ENCODE data around the gene CIAO2B. TPM values are rescaled to one million over a fixed set of nuclear protein-coding genes. Genes with fewer than 3 reads are reported as not detected.
"Not testable (repeated sequence)": the region's sequence is repeated elsewhere in the genome, so short reads cannot be mapped to it uniquely, and the experiment has no call there.

CIAO2B gene
- polyA plus RNA-seq, 3 donors = 121 to 140 (median 132) TPM

DNA sequence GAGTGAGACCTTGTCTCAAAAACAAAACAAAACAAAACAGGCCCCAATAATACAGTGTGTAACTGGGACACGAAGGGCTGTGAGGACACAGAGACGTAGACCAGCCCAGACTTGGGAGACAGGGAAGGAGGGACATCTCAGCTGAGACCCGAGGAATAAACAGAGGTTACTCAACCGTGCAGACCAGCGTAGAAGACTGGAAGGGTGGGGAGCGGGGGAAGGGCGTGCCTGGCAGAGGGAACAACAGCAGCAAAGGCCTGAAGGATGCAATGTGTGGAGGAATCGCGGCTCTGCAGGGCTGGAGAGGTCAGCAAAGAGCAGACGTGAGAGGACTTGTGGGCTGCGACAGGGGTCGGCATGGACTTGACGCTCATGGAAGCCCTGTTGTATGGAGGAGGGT lies 42.5 kb upstream of the CIAO2B start:
- H3K4me1 ChIP-seq (ENCODE audit: control insufficient read depth in 1 of 2, insufficient read depth in 2 of 2, low read length in 2 of 2) = no peaks in the 10 kb centered on the region
- H3K79me2 ChIP-seq (ENCODE audit: insufficient read depth, low read length) = no peaks in the 10 kb centered on the region
- H3K36me3 Mint-ChIP-seq = no peaks in the 10 kb centered on the region
- no peak for TF ChIP-seq CTCF (IDR thresholded peaks at IDR 0.05)
- H3K9me3 Mint-ChIP-seq = no peaks in the 10 kb centered on the region
- no peak overlapping the region for H3K27ac ChIP-seq (ENCODE audit: low read depth in 1 of 2, low read length in 2 of 2)
- intact Hi-C loops (cut with micrococcal nuclease) = loop anchor here (2.0 kb wide), 1 partner anchor 178 kb away; no protein-coding TSS in a partner anchor
- WGBS (ENCODE audit: insufficient coverage) = 54% methylated on average over 13 of the region's 13 CpGs
- no peak for DNase-seq
- no peak overlapping the region for H3K9ac ChIP-seq (ENCODE audit: insufficient read depth, low read length, poor library complexity, severe bottlenecking)
- H2AFZ ChIP-seq (ENCODE audit: insufficient read depth, low read depth, low read length, poor library complexity, severe bottlenecking) = no peak overlapping the region
- H3K4me3 Mint-ChIP-seq = no peak overlapping the region
- no peaks in the 10 kb centered on the region for H3K36me3 ChIP-seq (replicated peaks in 1 of 2; ENCODE audit: control insufficient read depth in 1 of 2, insufficient read depth in 2 of 2, low read length in 2 of 2)
- no peaks in the 10 kb centered on the region for H4K20me1 ChIP-seq (ENCODE audit: insufficient read depth, low read length)
- H3K4me2 ChIP-seq (replicated peaks; ENCODE audit: extremely low read depth, low read length, poor library complexity, severe bottlenecking) = no peak overlapping the region
- peaks cover 0 to 6% of the 10 kb centered on the region in 2 donors for H3K27me3 ChIP-seq (ENCODE audit: control insufficient read depth in 2 of 2, insufficient read depth in 2 of 2, low read length in 2 of 2)
- H3K27ac Mint-ChIP-seq = no peak overlapping the region
- H3K27me3 Mint-ChIP-seq (ENCODE audit: low read depth in 3 of 3) = peaks cover 17 to 31% (median 20%) of the 10 kb centered on the region in 3 donors
- H3K4me1 Mint-ChIP-seq = peaks cover 7% of the 10 kb centered on the region
- H3K9me3 ChIP-seq (replicated peaks in 1 of 2; ENCODE audit: control insufficient read depth in 1 of 2, insufficient read depth in 1 of 2, low read length in 2 of 2) = no peaks in the 10 kb centered on the region
- no peak overlapping the region for H3K4me3 ChIP-seq (replicated peaks in 1 of 3; ENCODE audit: low read depth in 2 of 3, low read length in 3 of 3)

DNA sequence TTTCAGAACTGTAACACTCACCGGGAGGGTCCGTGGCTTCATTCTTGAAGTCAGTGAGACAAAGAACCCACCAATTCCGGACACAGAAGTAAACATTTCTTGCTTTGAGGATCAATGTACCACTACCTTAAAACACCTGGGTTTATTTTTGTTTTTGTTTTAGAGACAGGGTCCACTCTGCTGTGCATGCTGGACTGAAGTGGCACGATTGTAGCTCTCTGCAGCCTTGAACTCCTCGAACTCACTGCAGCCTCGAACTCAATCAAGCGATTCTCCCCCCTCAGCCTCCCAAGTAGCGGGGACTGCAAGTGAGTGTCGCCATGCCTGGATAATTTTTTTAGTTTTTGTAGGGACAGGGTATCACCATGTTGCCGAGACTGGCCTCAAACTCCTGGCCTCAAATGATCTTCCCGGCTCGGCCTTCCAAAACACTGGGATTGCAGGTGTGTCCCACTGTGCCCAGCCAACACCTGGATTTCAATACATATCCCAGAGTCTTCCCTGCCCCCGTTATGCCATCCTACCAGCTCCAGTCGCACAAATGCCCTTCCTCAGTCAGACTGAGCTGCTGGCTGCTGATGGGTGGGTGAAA lies 41.2 kb upstream of the CIAO2B start:
- Histone ChIP-seq H3K79me2 (ENCODE audit: insufficient read depth, low read length) (no peaks in the 10 kb centered on the region), H3K4me1 (ENCODE audit: control insufficient read depth in 1 of 2, insufficient read depth in 2 of 2, low read length in 2 of 2) (no peaks in the 10 kb centered on the region), H2AFZ (ENCODE audit: insufficient read depth, low read depth, low read length, poor library complexity, severe bottlenecking) (no peak overlapping the region), H3K9me3 (replicated peaks in 1 of 2; ENCODE audit: control insufficient read depth in 1 of 2, insufficient read depth in 1 of 2, low read length in 2 of 2) (no peaks in the 10 kb centered on the region), H3K27me3 (ENCODE audit: control insufficient read depth in 2 of 2, insufficient read depth in 2 of 2, low read length in 2 of 2) (peaks cover 0 to 6% of the 10 kb centered on the region in 2 donors), H3K27ac (ENCODE audit: low read depth in 1 of 2, low read length in 2 of 2) (no peak overlapping the region), H3K36me3 (replicated peaks in 1 of 2; ENCODE audit: control insufficient read depth in 1 of 2, insufficient read depth in 2 of 2, low read length in 2 of 2) (no peaks in the 10 kb centered on the region), H3K4me3 (replicated peaks in 1 of 3; ENCODE audit: low read depth in 2 of 3, low read length in 3 of 3) (no peak overlapping the region), H4K20me1 (ENCODE audit: insufficient read depth, low read length) (no peaks in the 10 kb centered on the region), H3K4me2 (replicated peaks; ENCODE audit: extremely low read depth, low read length, poor library complexity, severe bottlenecking) (no peak overlapping the region), H3K9ac (ENCODE audit: insufficient read depth, low read length, poor library complexity, severe bottlenecking) (no peak overlapping the region)
- no peak for TF ChIP-seq CTCF (IDR thresholded peaks at IDR 0.05)
- intact Hi-C loops (cut with micrococcal nuclease) = no loop called here
- Mint-ChIP-seq H3K9me3 (no peaks in the 10 kb centered on the region), H3K4me3 (peak overlapping the region in 1 of 2 donors; percentile 75), H3K27me3 (ENCODE audit: low read depth in 3 of 3) (peaks cover 15 to 31% (median 17%) of the 10 kb centered on the region in 3 donors), H3K36me3 (no peaks in the 10 kb centered on the region), H3K27ac (no peak overlapping the region), H3K4me1 (peaks cover 7% of the 10 kb centered on the region)
- 100% methylated on average over 4 of the region's 14 CpGs for WGBS (ENCODE audit: insufficient coverage)
- no peak for DNase-seq

DNA sequence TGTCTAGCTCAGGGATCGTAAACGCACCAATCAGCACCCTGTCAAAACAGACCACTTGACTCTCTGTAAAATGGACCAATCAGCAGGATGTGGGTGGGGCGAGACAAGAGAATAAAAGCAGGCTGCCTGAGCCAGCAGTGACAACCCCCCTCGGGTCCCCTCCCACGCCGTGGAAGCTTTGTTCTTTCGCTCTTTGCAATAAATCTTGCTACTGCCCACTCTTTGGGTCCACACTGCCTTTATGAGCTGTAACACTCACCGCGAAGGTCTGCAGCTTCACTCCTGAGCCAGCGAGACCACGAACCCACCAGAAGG lies 40.7 kb upstream of the CIAO2B start:
- H4K20me1 ChIP-seq (ENCODE audit: insufficient read depth, low read length); H2AFZ ChIP-seq (ENCODE audit: insufficient read depth, low read depth, low read length, poor library complexity, severe bottlenecking); H3K9me3 ChIP-seq (replicated peaks in 1 of 2; ENCODE audit: control insufficient read depth in 1 of 2, insufficient read depth in 1 of 2, low read length in 2 of 2); H3K79me2 ChIP-seq (ENCODE audit: insufficient read depth, low read length); H3K4me1 ChIP-seq (ENCODE audit: control insufficient read depth in 1 of 2, insufficient read depth in 2 of 2, low read length in 2 of 2); H3K9ac ChIP-seq (ENCODE audit: insufficient read depth, low read length, poor library complexity, severe bottlenecking); H3K4me1 Mint-ChIP-seq; H3K9me3 Mint-ChIP-seq; H3K27ac Mint-ChIP-seq; H3K4me2 ChIP-seq (replicated peaks; ENCODE audit: extremely low read depth, low read length, poor library complexity, severe bottlenecking); DNase-seq; H3K4me3 ChIP-seq (replicated peaks in 1 of 3; ENCODE audit: low read depth in 2 of 3, low read length in 3 of 3); H3K27ac ChIP-seq (ENCODE audit: low read depth in 1 of 2, low read length in 2 of 2); H3K36me3 Mint-ChIP-seq; intact Hi-C loops (cut with micrococcal nuclease); H3K27me3 ChIP-seq (ENCODE audit: control insufficient read depth in 2 of 2, insufficient read depth in 2 of 2, low read length in 2 of 2); H3K36me3 ChIP-seq (replicated peaks in 1 of 2; ENCODE audit: control insufficient read depth in 1 of 2, insufficient read depth in 2 of 2, low read length in 2 of 2): not testable (repeated sequence)
- Mint-ChIP-seq H3K27me3 (ENCODE audit: low read depth in 3 of 3) (peaks cover 14 to 30% (median 16%) of the 10 kb centered on the region in 3 donors), H3K4me3 (peak overlapping the region in 1 of 2 donors; percentile 75)
- 25% methylated on average over 7 of the region's 11 CpGs for WGBS (ENCODE audit: insufficient coverage)
